ENCODE measurements around the gene ZSWIM7. TPM values are rescaled to one million over a fixed set of nuclear protein-coding genes. Genes with fewer than 3 reads are reported as not detected.
"Not testable (repeated sequence)": the region's sequence is repeated elsewhere in the genome, so short reads cannot be mapped to it uniquely, and the experiment has no call there.

The ZSWIM7 gene
- total RNA-seq, 1 experiment from 2014 or later: 11.9 TPM

DNA sequence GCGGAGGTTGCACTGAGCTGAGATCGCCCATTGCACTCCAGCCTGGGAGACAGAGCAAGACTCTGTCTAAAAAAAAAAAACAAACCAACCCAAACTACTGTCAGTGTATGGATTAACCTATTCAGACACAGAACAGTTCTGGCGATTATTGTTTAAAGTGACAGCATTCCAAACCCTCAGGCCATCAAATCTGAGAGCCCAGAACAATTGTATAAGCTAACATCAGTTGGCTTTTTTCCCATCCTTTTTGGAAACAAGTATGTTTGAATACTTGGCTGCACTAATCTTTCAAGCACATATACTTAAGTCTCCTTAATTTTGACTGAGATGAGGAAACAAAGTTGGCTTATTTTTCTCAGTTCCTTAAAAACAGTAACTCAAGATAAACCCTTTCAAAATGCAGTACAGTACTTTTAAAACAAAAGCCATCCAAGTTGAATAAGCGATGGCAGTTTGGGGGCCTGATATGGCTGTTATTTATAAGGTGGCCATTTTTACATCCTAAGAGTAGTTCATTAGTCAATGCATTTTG lies 1.4 kb downstream of the ZSWIM7 start:
- H3K9me3 Mint-ChIP-seq (ENCODE audit: low read depth, unreplicated experiment): peaks cover 5% of the 10 kb centered on the region
- intact Hi-C loops (cut with micrococcal nuclease; ENCODE audit: unreplicated experiment): loop anchor here (1.0 to 2.0 kb wide), 2 partner anchors 53 to 169 kb away; partner anchors contain the start of gene ADORA2B
- H3K4me3 Mint-ChIP-seq (ENCODE audit: low read depth, unreplicated experiment): peak overlapping the region; percentile 76
- TF ChIP-seq, protein P1, sequence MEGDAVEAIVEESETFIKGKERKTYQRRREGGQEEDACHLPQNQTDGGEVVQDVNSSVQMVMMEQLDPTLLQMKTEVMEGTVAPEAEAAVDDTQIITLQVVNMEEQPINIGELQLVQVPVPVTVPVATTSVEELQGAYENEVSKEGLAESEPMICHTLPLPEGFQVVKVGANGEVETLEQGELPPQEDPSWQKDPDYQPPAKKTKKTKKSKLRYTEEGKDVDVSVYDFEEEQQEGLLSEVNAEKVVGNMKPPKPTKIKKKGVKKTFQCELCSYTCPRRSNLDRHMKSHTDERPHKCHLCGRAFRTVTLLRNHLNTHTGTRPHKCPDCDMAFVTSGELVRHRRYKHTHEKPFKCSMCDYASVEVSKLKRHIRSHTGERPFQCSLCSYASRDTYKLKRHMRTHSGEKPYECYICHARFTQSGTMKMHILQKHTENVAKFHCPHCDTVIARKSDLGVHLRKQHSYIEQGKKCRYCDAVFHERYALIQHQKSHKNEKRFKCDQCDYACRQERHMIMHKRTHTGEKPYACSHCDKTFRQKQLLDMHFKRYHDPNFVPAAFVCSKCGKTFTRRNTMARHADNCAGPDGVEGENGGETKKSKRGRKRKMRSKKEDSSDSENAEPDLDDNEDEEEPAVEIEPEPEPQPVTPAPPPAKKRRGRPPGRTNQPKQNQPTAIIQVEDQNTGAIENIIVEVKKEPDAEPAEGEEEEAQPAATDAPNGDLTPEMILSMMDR (IDR thresholded peaks at IDR 0.05; ENCODE audit: unreplicated experiment): no peak
- peaks cover 51% of the 10 kb centered on the region for H3K36me3 Mint-ChIP-seq (ENCODE audit: insufficient read depth, unreplicated experiment)
- H3K4me1 Mint-ChIP-seq (ENCODE audit: low read depth, unreplicated experiment): peaks cover 16% of the 10 kb centered on the region
- H3K27me3 Mint-ChIP-seq (ENCODE audit: unreplicated experiment): no peaks in the 10 kb centered on the region
- BruUV-seq (replicated peaks): TSS peak; percentile 43
- no peak for DNase-seq
- CTCF ChIA-PET: interaction anchor here (0.9 to 4.0 kb wide), 3 partner anchors 51 to 170 kb away, joined by 3 to 34 read pairs (median 7); partner anchors contain the start of gene ADORA2B
- H3K27ac Mint-ChIP-seq (ENCODE audit: unreplicated experiment): peak overlapping the region; percentile 89

GRCh38 chr17:15996322-15996721 lies 3.2 kb downstream of the ZSWIM7 start:
- no peak overlapping the region for H3K27ac Mint-ChIP-seq (ENCODE audit: unreplicated experiment)
- BruUV-seq (replicated peaks): no TSS peak
- CTCF ChIA-PET: interaction anchor here (0.7 to 4.0 kb wide), 2 partner anchors 51 to 132 kb away, joined by 3 to 34 read pairs; partner anchors contain the start of gene ADORA2B
- H3K4me3 Mint-ChIP-seq (ENCODE audit: low read depth, unreplicated experiment): no peak overlapping the region
- intact Hi-C loops (cut with micrococcal nuclease; ENCODE audit: unreplicated experiment): no loop called here
- DNase-seq: no peak
- H3K27me3 Mint-ChIP-seq (ENCODE audit: unreplicated experiment): no peaks in the 10 kb centered on the region
- H3K36me3 Mint-ChIP-seq (ENCODE audit: insufficient read depth, unreplicated experiment): peaks cover 41% of the 10 kb centered on the region
- peaks cover 2% of the 10 kb centered on the region for H3K9me3 Mint-ChIP-seq (ENCODE audit: low read depth, unreplicated experiment)
- H3K4me1 Mint-ChIP-seq (ENCODE audit: low read depth, unreplicated experiment): peaks cover 11% of the 10 kb centered on the region
- TF ChIP-seq, protein P1 (IDR thresholded peaks at IDR 0.05; ENCODE audit: unreplicated experiment): no peak

- H3K27me3 Mint-ChIP-seq (ENCODE audit: unreplicated experiment): no peaks in the 10 kb centered on the region
- TF ChIP-seq, protein P1 (IDR thresholded peaks at IDR 0.05; ENCODE audit: unreplicated experiment): no peak
- H3K36me3 Mint-ChIP-seq (ENCODE audit: insufficient read depth, unreplicated experiment): peaks cover 10% of the 10 kb centered on the region
- H3K9me3 Mint-ChIP-seq (ENCODE audit: low read depth, unreplicated experiment): no peaks in the 10 kb centered on the region
- intact Hi-C loops (cut with micrococcal nuclease; ENCODE audit: unreplicated experiment): no loop called here
- DNase-seq: no peak
- peaks cover 16% of the 10 kb centered on the region for H3K4me1 Mint-ChIP-seq (ENCODE audit: low read depth, unreplicated experiment)
- no TSS peak for BruUV-seq (replicated peaks)
- CTCF ChIA-PET: interaction anchor here (1.0 kb wide), 1 partner anchor 11 kb away, joined by 3 read pairs; no protein-coding TSS in a partner anchor
- no peak overlapping the region for H3K4me3 Mint-ChIP-seq (ENCODE audit: low read depth, unreplicated experiment)
- H3K27ac Mint-ChIP-seq (ENCODE audit: unreplicated experiment): peak overlapping the region; percentile 18
These were observed 17.6 kb downstream of the ZSWIM7 start for GRCh38 chr17:15981646-15982580.

GRCh38 chr17:15981208-15981607 lies 18.3 kb downstream of the ZSWIM7 start:
- Mint-ChIP-seq H3K4me3 (ENCODE audit: low read depth, unreplicated experiment) (no peak overlapping the region), H3K9me3 (ENCODE audit: low read depth, unreplicated experiment) (no peaks in the 10 kb centered on the region), H3K27me3 (ENCODE audit: unreplicated experiment) (no peaks in the 10 kb centered on the region), H3K4me1 (ENCODE audit: low read depth, unreplicated experiment) (peaks cover 16% of the 10 kb centered on the region), H3K36me3 (ENCODE audit: insufficient read depth, unreplicated experiment) (peaks cover 13% of the 10 kb centered on the region), H3K27ac (ENCODE audit: unreplicated experiment) (peak overlapping the region; percentile 18)
- DNase-seq: no peak
- TF ChIP-seq, protein P1 (IDR thresholded peaks at IDR 0.05; ENCODE audit: unreplicated experiment): no peak
- intact Hi-C loops (cut with micrococcal nuclease; ENCODE audit: unreplicated experiment): no loop called here
- CTCF ChIA-PET: interaction anchor here (1.0 kb wide), 1 partner anchor 11 kb away, joined by 3 read pairs; no protein-coding TSS in a partner anchor
- BruUV-seq (replicated peaks): no TSS peak

DNA sequence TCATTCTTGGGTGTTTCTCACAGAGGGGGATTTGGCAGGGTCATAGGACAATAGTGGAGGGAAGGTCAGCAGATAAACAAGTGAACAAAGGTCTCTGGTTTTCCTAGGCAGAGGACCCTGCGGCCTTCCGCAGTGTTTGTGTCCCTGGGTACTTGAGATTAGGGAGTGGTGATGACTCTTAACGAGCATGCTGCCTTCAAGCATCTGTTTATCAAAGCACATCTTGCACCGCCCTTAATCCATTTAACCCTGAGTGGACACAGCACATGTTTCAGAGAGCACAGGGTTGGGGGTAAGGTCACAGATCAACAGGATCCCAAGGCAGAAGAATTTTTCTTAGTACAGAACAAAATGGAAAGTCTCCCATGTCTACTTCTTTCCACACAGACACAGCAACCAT lies 20.5 kb downstream of the ZSWIM7 start:
- CTCF ChIA-PET; intact Hi-C loops (cut with micrococcal nuclease; ENCODE audit: unreplicated experiment); DNase-seq; H3K27ac Mint-ChIP-seq (ENCODE audit: unreplicated experiment); H3K9me3 Mint-ChIP-seq (ENCODE audit: low read depth, unreplicated experiment); H3K27me3 Mint-ChIP-seq (ENCODE audit: unreplicated experiment); H3K4me3 Mint-ChIP-seq (ENCODE audit: low read depth, unreplicated experiment); BruUV-seq (replicated peaks): not testable (repeated sequence)
- peaks cover 17% of the 10 kb centered on the region for H3K36me3 Mint-ChIP-seq (ENCODE audit: insufficient read depth, unreplicated experiment)
- H3K4me1 Mint-ChIP-seq (ENCODE audit: low read depth, unreplicated experiment): peaks cover 16% of the 10 kb centered on the region
